Suprapubic skin (tissue), 3 donors: ENCODE measurements around the gene VAV2.

ENCODE experiments used
- POLR2A ChIP-seq, 2 donors: fragments of 450-650 bp; IDR thresholded peaks; one replicate each; pipeline ENCODE4 v1.6.1; 2017; ENCODE audit warnings: antibody characterized with exemption in 2 of 2, mild to moderate bottlenecking in 2 of 2, moderate library complexity in 2 of 2
- TF ChIP-seq, protein P1 (sequence below), 2 donors: fragments of 200-600 bp in 1 of 2; fragments of 450-650 bp in 1 of 2; sonication (generic) in 1 of 2; IDR thresholded peaks; one replicate each; pipeline ENCODE4 v1.5.1; 2016 to 2019; ENCODE audit warnings: antibody characterized with exemption in 2 of 2, mild to moderate bottlenecking in 1 of 2, moderate library complexity in 1 of 2

DNA sequence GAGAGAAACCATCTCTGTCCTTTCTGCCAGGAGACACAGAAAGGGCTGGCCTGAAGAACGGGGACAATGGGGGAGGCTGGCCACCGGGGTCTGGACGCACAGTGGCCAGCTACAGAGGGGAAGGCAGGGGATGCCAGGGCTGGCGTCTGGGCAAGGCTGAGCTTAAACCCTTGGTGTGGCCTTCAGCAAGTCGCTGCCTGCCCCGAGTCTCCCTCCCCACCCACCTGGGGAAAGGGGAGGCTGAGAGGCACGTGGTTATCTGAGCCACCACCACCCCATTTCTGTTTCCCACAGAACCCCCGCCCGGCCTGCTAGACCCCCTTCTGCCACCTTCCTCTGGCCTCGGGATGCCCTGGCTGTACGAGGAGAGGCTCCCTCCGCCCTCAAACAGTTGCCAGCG lies 115.3 kb downstream of the VAV2 start:
- TF ChIP-seq, protein P1, sequence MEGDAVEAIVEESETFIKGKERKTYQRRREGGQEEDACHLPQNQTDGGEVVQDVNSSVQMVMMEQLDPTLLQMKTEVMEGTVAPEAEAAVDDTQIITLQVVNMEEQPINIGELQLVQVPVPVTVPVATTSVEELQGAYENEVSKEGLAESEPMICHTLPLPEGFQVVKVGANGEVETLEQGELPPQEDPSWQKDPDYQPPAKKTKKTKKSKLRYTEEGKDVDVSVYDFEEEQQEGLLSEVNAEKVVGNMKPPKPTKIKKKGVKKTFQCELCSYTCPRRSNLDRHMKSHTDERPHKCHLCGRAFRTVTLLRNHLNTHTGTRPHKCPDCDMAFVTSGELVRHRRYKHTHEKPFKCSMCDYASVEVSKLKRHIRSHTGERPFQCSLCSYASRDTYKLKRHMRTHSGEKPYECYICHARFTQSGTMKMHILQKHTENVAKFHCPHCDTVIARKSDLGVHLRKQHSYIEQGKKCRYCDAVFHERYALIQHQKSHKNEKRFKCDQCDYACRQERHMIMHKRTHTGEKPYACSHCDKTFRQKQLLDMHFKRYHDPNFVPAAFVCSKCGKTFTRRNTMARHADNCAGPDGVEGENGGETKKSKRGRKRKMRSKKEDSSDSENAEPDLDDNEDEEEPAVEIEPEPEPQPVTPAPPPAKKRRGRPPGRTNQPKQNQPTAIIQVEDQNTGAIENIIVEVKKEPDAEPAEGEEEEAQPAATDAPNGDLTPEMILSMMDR (IDR thresholded peaks at IDR 0.05): no peak
- TF ChIP-seq POLR2A (IDR thresholded peaks at IDR 0.05): no peak
